Type B pancreatic cell (in vitro differentiated cells): ENCODE results near the gene DTNB. TPM values are rescaled to one million over a fixed set of nuclear protein-coding genes. Genes with fewer than 3 reads are reported as not detected.
A peak's percentile ranks its signal among the peaks of the same experiment; 100 is the strongest.

Source experiments
- DNase-seq: peaks from one replicate; pipeline ENCODE4 v3.0.0; 2021; ENCODE audit warnings: mixed read lengths; ENCODE audit not compliant: unreplicated experiment; ENCODE audit errors: extremely low spot score
- H3K27ac Mint-ChIP-seq: 2 replicates; pipeline ENCODE4 v1.8.0; 2021; ENCODE audit warnings: mild to moderate bottlenecking, mixed read lengths
- H3K27me3 Mint-ChIP-seq: 2 replicates; pipeline ENCODE4 v1.8.0; 2021; ENCODE audit warnings: mixed read lengths
- H3K36me3 Mint-ChIP-seq: 2 replicates; pipeline ENCODE4 v1.8.0; 2021; ENCODE audit warnings: mixed read lengths
- H3K4me1 Mint-ChIP-seq: one replicate; pipeline ENCODE4 v1.8.0; 2021; ENCODE audit warnings: mixed read lengths; ENCODE audit not compliant: unreplicated experiment
- H3K4me3 Mint-ChIP-seq: 2 replicates; pipeline ENCODE4 v1.8.0; 2021; ENCODE audit warnings: mild to moderate bottlenecking, mixed read lengths
- H3K9me3 Mint-ChIP-seq: 2 replicates; pipeline ENCODE4 v1.8.0; 2021; ENCODE audit warnings: mixed read lengths
- CTCF ChIP-seq: fragments of 200-600 bp; sonication (generic); conservative IDR thresholded peaks from 2 replicates; pipeline ENCODE4 v1.5.0; 2021; ENCODE audit warnings: antibody characterized with exemption, mild to moderate bottlenecking
- total RNA-seq: library from RNA; stranded (reverse); gene quantifications from 2 replicates; pipeline ENCODE4 v1.2.1, GENCODE V29; 2021; ENCODE audit warnings: low replicate concordance

The DTNB gene
- total RNA-seq, 1 donor from 2014 or later = 28.6 TPM

GRCh38 chr2:25624635-25625034 is 48.7 kb downstream of the DTNB start:
- no peak overlapping the region for H3K27ac Mint-ChIP-seq
- H3K27me3 Mint-ChIP-seq = no peaks in the 10 kb centered on the region
- TF ChIP-seq CTCF = no peak
- H3K4me3 Mint-ChIP-seq = no peak overlapping the region
- H3K9me3 Mint-ChIP-seq = no peaks in the 10 kb centered on the region
- peaks cover 5% of the 10 kb centered on the region for H3K4me1 Mint-ChIP-seq
- peaks cover 30% of the 10 kb centered on the region for H3K36me3 Mint-ChIP-seq
- DNase-seq = no peak

DNA sequence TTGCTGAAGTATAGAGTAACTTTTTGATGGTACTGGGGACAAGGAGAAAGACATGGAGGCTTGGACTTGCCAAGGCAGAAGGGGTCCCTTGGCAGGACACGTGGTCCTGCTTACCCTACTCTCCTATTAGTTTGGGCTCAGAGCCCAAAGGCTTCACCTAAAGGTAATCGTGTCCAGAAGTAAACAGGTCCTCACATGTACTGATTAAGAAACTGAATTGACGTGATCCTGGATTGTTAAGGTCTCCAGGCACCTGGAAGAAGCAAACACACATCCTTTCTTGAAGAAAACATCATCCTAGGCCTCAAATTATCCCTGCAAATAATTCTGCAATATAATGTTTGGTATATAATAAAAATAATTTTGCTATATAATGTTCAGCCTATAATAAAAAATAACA is 50.0 kb downstream of the DTNB start:
- H3K9me3 Mint-ChIP-seq = no peaks in the 10 kb centered on the region
- H3K36me3 Mint-ChIP-seq = peaks cover 28% of the 10 kb centered on the region
- no peak overlapping the region for H3K4me3 Mint-ChIP-seq
- H3K4me1 Mint-ChIP-seq = peaks cover 13% of the 10 kb centered on the region
- no peak overlapping the region for H3K27ac Mint-ChIP-seq
- DNase-seq = no peak
- H3K27me3 Mint-ChIP-seq = no peaks in the 10 kb centered on the region
- no peak for TF ChIP-seq CTCF

DNA sequence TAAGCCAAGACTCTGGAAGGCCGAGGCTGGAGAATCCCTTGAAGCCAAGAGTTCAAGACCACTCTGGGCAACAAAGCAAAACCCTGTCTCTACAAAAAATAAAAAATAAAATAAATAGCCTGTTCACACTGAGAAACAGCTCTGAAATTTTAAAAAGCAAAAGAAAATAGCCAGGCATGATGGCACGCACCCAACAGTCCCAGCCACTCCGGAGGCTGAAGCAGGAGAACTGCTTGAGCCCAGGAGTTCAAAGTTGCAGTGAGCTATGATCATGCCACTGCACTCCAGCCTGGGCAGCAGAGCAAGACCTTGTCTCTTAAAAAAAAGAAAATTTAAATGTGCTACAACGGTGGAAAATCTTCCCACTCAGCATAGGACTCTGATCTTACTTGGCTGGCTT is 52.7 kb downstream of the DTNB start:
- Mint-ChIP-seq H3K4me1 (peaks cover 23% of the 10 kb centered on the region), H3K9me3 (no peaks in the 10 kb centered on the region), H3K4me3 (no peak overlapping the region), H3K27ac (no peak overlapping the region), H3K27me3 (no peaks in the 10 kb centered on the region), H3K36me3 (peaks cover 15% of the 10 kb centered on the region)
- DNase-seq = no peak
- no peak for TF ChIP-seq CTCF

- Mint-ChIP-seq H3K36me3 (peaks cover 11% of the 10 kb centered on the region), H3K27ac (no peak overlapping the region), H3K9me3 (no peaks in the 10 kb centered on the region)
Measured at GRCh38 chr2:25620077-25620476, 53.3 kb downstream of the DTNB start.

DNA sequence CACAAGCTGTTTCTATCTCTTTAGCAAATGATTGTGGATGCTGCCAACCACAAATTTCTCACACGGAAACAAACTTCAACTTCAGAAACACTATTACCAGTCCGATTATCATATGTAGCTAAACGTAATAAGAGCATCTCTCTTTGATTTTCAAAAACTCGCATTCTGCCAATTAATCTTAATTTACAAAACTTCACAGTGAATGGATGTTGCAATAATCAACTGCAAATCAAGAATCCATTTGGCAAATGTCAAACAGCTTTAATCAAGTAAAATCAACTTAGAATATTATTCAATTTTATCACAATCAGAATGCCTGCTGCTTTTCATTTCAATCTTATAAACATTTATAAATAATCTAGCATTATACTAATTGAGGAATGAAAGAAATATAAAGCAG is 54.2 kb downstream of the DTNB start:
- TF ChIP-seq CTCF = no peak
- H3K27me3 Mint-ChIP-seq = no peaks in the 10 kb centered on the region
- no peaks in the 10 kb centered on the region for H3K9me3 Mint-ChIP-seq
- peaks cover 31% of the 10 kb centered on the region for H3K4me1 Mint-ChIP-seq
- no peak for DNase-seq
- H3K4me3 Mint-ChIP-seq = no peak overlapping the region
- H3K36me3 Mint-ChIP-seq = peaks cover 11% of the 10 kb centered on the region
- H3K27ac Mint-ChIP-seq = peak overlapping the region; percentile 27

More at GRCh38 chr2:25620077-25620476, 53.3 kb downstream of the DTNB start:
- TF ChIP-seq CTCF = no peak
- no peaks in the 10 kb centered on the region for H3K27me3 Mint-ChIP-seq
- no peak for DNase-seq
- peaks cover 28% of the 10 kb centered on the region for H3K4me1 Mint-ChIP-seq
- no peak overlapping the region for H3K4me3 Mint-ChIP-seq

DNA sequence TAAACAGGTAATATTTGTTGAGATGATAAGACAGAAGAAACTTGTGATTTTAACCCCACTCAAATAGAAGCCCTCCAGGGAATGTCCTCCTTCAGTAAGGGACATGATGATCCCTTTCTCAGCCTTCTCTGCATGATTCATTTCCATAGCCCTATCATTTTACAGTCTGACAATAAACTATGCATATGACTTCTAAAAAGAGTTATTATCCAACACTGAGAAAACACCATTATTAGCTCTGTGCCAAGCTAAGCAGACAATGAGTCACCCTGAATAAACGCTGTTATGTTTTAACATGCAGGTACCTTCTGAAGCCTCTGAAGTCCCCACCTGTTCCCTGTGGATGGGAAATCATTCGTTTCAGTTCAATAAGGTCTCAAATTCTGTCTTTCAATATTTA is 54.7 kb downstream of the DTNB start:
- no peaks in the 10 kb centered on the region for H3K9me3 Mint-ChIP-seq
- no peak for DNase-seq
- H3K27ac Mint-ChIP-seq = peak overlapping the region; percentile 27
- H3K4me3 Mint-ChIP-seq = no peak overlapping the region
- H3K27me3 Mint-ChIP-seq = no peaks in the 10 kb centered on the region
- TF ChIP-seq CTCF = no peak
- H3K4me1 Mint-ChIP-seq = peaks cover 31% of the 10 kb centered on the region
- peaks cover 10% of the 10 kb centered on the region for H3K36me3 Mint-ChIP-seq
